H1 (cell line): Measurements from ENCODE around the gene DNAJC7. TPM values are rescaled to one million over a fixed set of nuclear protein-coding genes. Genes with fewer than 3 reads are reported as not detected.

Source experiments
- CTCF ChIA-PET: fragments of 300-600 bp; sonication (Branson Sonifier 250); formaldehyde crosslinking; loops from one replicate; lab custom pipeline; 2021; ENCODE audit not compliant: partially characterized antibody; lab: Charles Lee
- POLR2A ChIA-PET: fragments of 300-600 bp; sonication (Branson Sonifier 250); formaldehyde crosslinking; loops from one replicate; lab custom pipeline; 2021; ENCODE audit warnings: inconsistent platforms; ENCODE audit not compliant: partially characterized antibody; lab: Charles Lee
- DNase-seq, 2 experiments: peaks; one replicate each; pipeline versions ENCODE4 v3.0.0 to v3.0.0-alpha.2; 2010 to 2022; ENCODE audit warnings: low spot score in 2 of 2, low read depth in 1 of 2, mixed read lengths in 1 of 2
- FAIRE-seq: peaks from 2 replicates; lab custom pipeline; 2011; peaks lifted over from hg19 to GRCh38; lab: Jason Lieb, UNC
- H2AFZ ChIP-seq: 2 replicates; pipeline ENCODE4 v1.8.1; 2012; ENCODE audit warnings: low read length, inconsistent platforms
- H2AK5ac ChIP-seq: 2 replicates; pipeline ENCODE4 v1.6.1; 2013; ENCODE audit warnings: low read depth, low read length
- H2BK120ac ChIP-seq: replicated peaks from 2 replicates; pipeline ENCODE3; 2013; ENCODE audit warnings: low read depth, low read length, inconsistent platforms
- H2BK12ac ChIP-seq: 2 replicates; pipeline ENCODE4 v1.6.1; 2013; ENCODE audit warnings: low read depth, low read length
- H2BK15ac ChIP-seq: 2 replicates; pipeline ENCODE4 v1.6.1; 2013; ENCODE audit warnings: low read length
- H2BK20ac ChIP-seq: 2 replicates; pipeline ENCODE4 v1.6.1; 2013; ENCODE audit warnings: low read length
- H2BK5ac ChIP-seq: 2 replicates; pipeline ENCODE4 v1.6.1; 2013; ENCODE audit warnings: low read depth, low read length
- H3K14ac ChIP-seq: 2 replicates; pipeline ENCODE4 v1.6.1; 2013; ENCODE audit warnings: inconsistent platforms; ENCODE audit not compliant: insufficient read length
- H3K18ac ChIP-seq: 2 replicates; pipeline ENCODE4 v1.6.1; 2013; ENCODE audit warnings: low read length; ENCODE audit errors: extremely low read depth
- H3K23ac ChIP-seq: 2 replicates; pipeline ENCODE4 v1.6.1; 2013; ENCODE audit warnings: inconsistent platforms; ENCODE audit not compliant: insufficient read length
- H3K23me2 ChIP-seq: 2 replicates; pipeline ENCODE4 v1.6.1; 2013; ENCODE audit warnings: low read depth, low read length
- H3K27ac ChIP-seq: 2 replicates; pipeline ENCODE4 v1.6.1; 2011; ENCODE audit warnings: low read depth, low read length, inconsistent platforms
- H3K27me3 ChIP-seq, 4 experiments: replicated peaks in 1 of 4; 1 replicate in 1 of 4; 2 replicates in 3 of 4; pipeline versions ENCODE4 v1.6.1 to v1.8.1; 2011 to 2013; ENCODE audit warnings: low read length in 3 of 4, mild to moderate bottlenecking in 3 of 4, inconsistent platforms in 2 of 4, mixed read lengths in 2 of 4, moderate library complexity in 1 of 4; ENCODE audit not compliant: control insufficient read depth in 3 of 4, insufficient read depth in 3 of 4; ENCODE audit errors: extremely low read depth in 1 of 4
- H3K36me3 ChIP-seq, 4 experiments: 2 replicates each; pipeline versions ENCODE4 v1.6.1 to v1.8.1; 2011 to 2013; ENCODE audit warnings: mild to moderate bottlenecking in 4 of 4, low read length in 3 of 4, moderate library complexity in 2 of 4, control low read depth in 1 of 4, inconsistent platforms in 1 of 4; ENCODE audit not compliant: insufficient read depth in 4 of 4, control insufficient read depth in 2 of 4
- H3K4ac ChIP-seq: replicated peaks from 2 replicates; pipeline ENCODE3; 2013; ENCODE audit warnings: low read length, low read depth, mixed read lengths, inconsistent platforms; ENCODE audit not compliant: insufficient read length
- H3K4me1 ChIP-seq, 4 experiments: replicated peaks in 1 of 4; 1 replicate in 1 of 4; 2 replicates in 3 of 4; pipeline versions ENCODE4 v1.6.1 to v1.8.1; 2011 to 2013; ENCODE audit warnings: low read length in 3 of 4, inconsistent platforms in 2 of 4, mixed read lengths in 1 of 4; ENCODE audit not compliant: insufficient read depth in 4 of 4, control insufficient read depth in 3 of 4
- H3K4me2 ChIP-seq, 2 experiments: 2 replicates each; pipeline versions ENCODE4 v1.6.1 to v1.8.1; 2011 to 2013; ENCODE audit warnings: low read depth in 2 of 2, low read length in 2 of 2, control low read depth in 1 of 2, inconsistent platforms in 1 of 2, mild to moderate bottlenecking in 1 of 2; ENCODE audit not compliant: insufficient read depth in 1 of 2
- H3K4me3 ChIP-seq, 4 experiments: fragments of 200-600, 300-600 bp in 1 of 4; sonication (generic), shearing (Covaris generic), sonication (Bioruptor Twin) in 1 of 4; 2 replicates each; pipeline versions ENCODE4 v1.5.1 to v1.8.1; 2011 to 2016; ENCODE audit warnings: low read length in 4 of 4, low read depth in 3 of 4, control low read depth in 2 of 4, inconsistent platforms in 2 of 4, mild to moderate bottlenecking in 2 of 4, mixed read lengths in 1 of 4, moderate library complexity in 1 of 4; ENCODE audit not compliant: insufficient read depth in 2 of 4; ENCODE audit errors: extremely low read depth in 1 of 4
- H3K56ac ChIP-seq: replicated peaks from 2 replicates; pipeline ENCODE3; 2013; ENCODE audit warnings: low read depth, mild to moderate bottlenecking, mixed read lengths, low read length, inconsistent platforms; ENCODE audit not compliant: insufficient read length
- H3K79me1 ChIP-seq: 2 replicates; pipeline ENCODE4 v1.6.1; 2013; ENCODE audit warnings: low read depth, low read length, control low read depth
- H3K79me2 ChIP-seq, 2 experiments: 2 replicates each; pipeline versions ENCODE4 v1.6.1 to v1.8.1; 2012 to 2013; ENCODE audit warnings: low read length in 2 of 2, mild to moderate bottlenecking in 2 of 2, inconsistent platforms in 1 of 2; ENCODE audit not compliant: insufficient read depth in 2 of 2, control insufficient read depth in 1 of 2
- H3K9ac ChIP-seq, 4 experiments: replicated peaks in 1 of 4; 1 replicate in 1 of 4; 2 replicates in 3 of 4; pipeline versions ENCODE4 v1.6.1 to v1.8.1; 2011 to 2013; ENCODE audit warnings: low read depth in 3 of 4, low read length in 3 of 4, control low read depth in 2 of 4, mild to moderate bottlenecking in 2 of 4, moderate library complexity in 2 of 4, inconsistent platforms in 1 of 4; ENCODE audit errors: extremely low read depth in 1 of 4
- H3K9me3 ChIP-seq, 2 experiments: 2 replicates each; pipeline versions ENCODE4 v1.6.1 to v1.8.1; 2012 to 2013; ENCODE audit warnings: mild to moderate bottlenecking in 2 of 2, moderate library complexity in 2 of 2, control low read depth in 1 of 2, inconsistent platforms in 1 of 2, low read depth in 1 of 2, low read length in 1 of 2, mixed read lengths in 1 of 2; ENCODE audit not compliant: insufficient read depth in 2 of 2
- H4K20me1 ChIP-seq, 2 experiments: replicated peaks in 1 of 2; 2 replicates each; pipeline versions ENCODE3 to v1.8.1; 2011 to 2013; ENCODE audit warnings: inconsistent platforms in 2 of 2, low read length in 2 of 2, mild to moderate bottlenecking in 1 of 2; ENCODE audit not compliant: insufficient read depth in 2 of 2, control insufficient read depth in 1 of 2
- H4K5ac ChIP-seq: 2 replicates; pipeline ENCODE4 v1.6.1; 2013; ENCODE audit warnings: low read length, low read depth, mixed read lengths, inconsistent platforms; ENCODE audit not compliant: insufficient read length
- H4K8ac ChIP-seq: 2 replicates; pipeline ENCODE4 v1.8.0; 2013; ENCODE audit warnings: mild to moderate bottlenecking, moderate library complexity, low read length, inconsistent platforms; ENCODE audit not compliant: insufficient read depth; ENCODE audit errors: extremely low read depth
- H4K91ac ChIP-seq: replicated peaks from 2 replicates; pipeline ENCODE3; 2013; ENCODE audit warnings: low read length, mixed read lengths, inconsistent platforms; ENCODE audit not compliant: insufficient read length
- ATF2 ChIP-seq: IDR thresholded peaks from 2 replicates; pipeline ENCODE4 v1.6.1; 2012; ENCODE audit warnings: low read length, inconsistent platforms
- BACH1 ChIP-seq: IDR thresholded peaks from 2 replicates; pipeline ENCODE4 v1.6.1; 2012; ENCODE audit warnings: low read length, improper control_type of control experiment
- BRCA1 ChIP-seq: IDR thresholded peaks from 2 replicates; pipeline ENCODE4 v1.6.1; 2012; ENCODE audit warnings: low read depth, low read length, improper control_type of control experiment
- CHD2 ChIP-seq: IDR thresholded peaks from 2 replicates; pipeline ENCODE4 v1.6.1; 2012; ENCODE audit warnings: low read length, improper control_type of control experiment
- KDM1A ChIP-seq: fragments of 200-600, 300-600 bp; sonication (generic); IDR thresholded peaks from 2 replicates; pipeline ENCODE4 v1.7.1; 2016; ENCODE audit warnings: mild to moderate bottlenecking, low read length, borderline replicate concordance
- KDM5A ChIP-seq: fragments of 200-600 bp; IDR thresholded peaks from 2 replicates; pipeline ENCODE4 v1.7.1; 2012; ENCODE audit warnings: mild to moderate bottlenecking, low read length, inconsistent platforms, mixed read lengths
- POLR2AphosphoS5 ChIP-seq: IDR thresholded peaks from 2 replicates; pipeline ENCODE4 v1.6.1; 2011; ENCODE audit warnings: low read depth, low read length
- RBBP5 ChIP-seq: IDR thresholded peaks from 2 replicates; pipeline ENCODE4 v1.7.1; 2012; ENCODE audit warnings: low read depth, mild to moderate bottlenecking, inconsistent platforms, low read length, moderate library complexity, borderline replicate concordance
- RXRA ChIP-seq: IDR thresholded peaks from 2 replicates; pipeline ENCODE4 v1.6.1; 2011; ENCODE audit warnings: low read depth, mild to moderate bottlenecking, low read length, moderate library complexity; ENCODE audit not compliant: insufficient read depth
- SP2 ChIP-seq: IDR thresholded peaks from 2 replicates; pipeline ENCODE4 v1.6.1; 2012; ENCODE audit warnings: mild to moderate bottlenecking, low read length, inconsistent platforms
- SUZ12 ChIP-seq: fragments of 200-600 bp; sonication (generic); IDR thresholded peaks from 2 replicates; pipeline ENCODE4 v1.6.1; 2012; ENCODE audit warnings: mild to moderate bottlenecking, inconsistent platforms, low read length, moderate library complexity, mixed read lengths
- TCF12 ChIP-seq: IDR thresholded peaks from 2 replicates; pipeline ENCODE4 v1.6.1; 2011; ENCODE audit warnings: low read depth, mild to moderate bottlenecking, low read length
- WGBS, 2 experiments: shearing (Covaris generic) in 1 of 2; methylation state at CpG; one replicate each; pipeline versions ENCODE4 v1.1.6 to v1.1.7; 2013 to 2015; ENCODE audit warnings: low lambda C conversion rate in 2 of 2, mixed read lengths in 2 of 2, inconsistent platforms in 1 of 2, low coverage in 1 of 2, missing lambda C conversion rate in 1 of 2; ENCODE audit not compliant: insufficient replicate concordance in 2 of 2, insufficient coverage in 1 of 2, insufficient read length in 1 of 2; ENCODE audit errors: extremely low coverage in 1 of 2, missing lambda C conversion rate in 1 of 2; 5-methylcytosine and 5-hydroxymethylcytosine counted together
- polyA plus RNA-seq, 7 experiments: library from polyadenylated mRNA; depleted of rRNA in 3 of 7; stranded (reverse) in 5 of 7; unstranded in 2 of 7; fragments of >200 nt in 5 of 7; fragments of 200-250 nt in 2 of 7; gene quantifications; 1 replicate in 5 of 7; 2 replicates in 1 of 7; 4 replicates in 1 of 7; pipeline versions ENCODE4 v1.2.1 to v1.2.3, GENCODE V29; 2011 to 2013; ENCODE audit warnings: missing spikeins in 2 of 7, mixed read lengths in 2 of 7
- total RNA-seq: library from RNA; stranded (reverse); fragmentation: NEBNext Ultra II Directional; extraction: Animal tissue kit (Norgen Biotek cat#: 25700); gene quantifications from 2 replicates; pipeline ENCODE4 v1.2.1, GENCODE V29; 2021

The DNAJC7 gene
- total and polyA plus RNA-seq, 2 of the 8 experiments (the other 6 are each of a cell fraction or from before 2014, with no cell fraction given), result 31.0 to 148 TPM

DNA sequence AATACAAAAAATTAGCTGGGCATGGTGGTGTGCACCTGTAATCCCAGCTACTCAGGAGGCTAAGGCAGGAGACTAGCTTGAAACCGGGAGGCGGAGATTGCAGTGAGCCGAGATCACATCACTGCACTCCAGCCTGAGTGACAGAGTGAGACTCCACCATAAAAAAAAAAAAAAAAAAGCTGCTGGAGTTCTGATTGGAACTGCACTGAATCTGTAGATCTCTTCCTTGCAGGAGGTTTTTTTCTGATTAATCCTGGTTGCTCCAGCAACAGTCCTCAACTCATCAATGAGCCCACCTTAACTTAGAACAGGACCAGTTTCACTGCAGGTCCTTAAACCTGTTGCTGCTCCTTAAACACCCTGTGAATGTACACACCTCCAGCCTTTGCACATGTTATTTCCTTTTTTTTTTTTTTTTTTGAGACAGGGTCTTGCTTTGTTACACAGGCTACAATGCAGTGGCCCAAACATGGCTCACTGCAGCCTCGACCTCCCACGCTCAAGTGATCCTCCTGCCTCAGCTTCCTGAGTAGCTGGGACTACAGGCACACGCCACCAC, 88.5 kb downstream of the DNAJC7 start:
- 82% methylated on average over 6 of the region's 6 CpGs; no CpG with 5 or more reads in 1 of the 2 experiments for WGBS, 2 experiments
- CTCF ChIA-PET, result interaction anchor here (0.9 to 5.2 kb wide), 8 partner anchors 8 to 34 kb away, joined by 3 to 35 read pairs (median 5); partner anchors contain the start of gene ACLY
- no peak for TF ChIP-seq SP2
- no peak for TF ChIP-seq RBBP5
- no peak for TF ChIP-seq KDM5A
- TF ChIP-seq BRCA1, result no peak
- no peak for TF ChIP-seq RXRA
- no peak for TF ChIP-seq KDM1A
- no peak for TF ChIP-seq POLR2AphosphoS5
- no peak for TF ChIP-seq BACH1
- no peak for TF ChIP-seq TCF12
- no peak for TF ChIP-seq SUZ12
- no peak for TF ChIP-seq CHD2
- TF ChIP-seq ATF2, result no peak

More for the DNA sequence above, 88.5 kb downstream of the DNAJC7 start:
- Histone ChIP-seq H3K4me2 (peak overlapping the region in 1 of 2 experiments; percentile 92; a peak in 2 of 4 replicates), H3K27me3 (no peaks in the 10 kb centered on the region), H3K9me3 (no peaks in the 10 kb centered on the region), H3K23me2 (peaks cover 4% of the 10 kb centered on the region; the same call in 1 of the 2 replicates), H3K4ac (no peak overlapping the region), H2BK120ac (no peak overlapping the region), H3K79me1 (no peaks in the 10 kb centered on the region; the same call in 1 of the 2 replicates), H2BK5ac (no peak overlapping the region), H3K4me3 (0 out of 8 replicates have a peak overlapping the region, but pooled peaks of 1 of the 4 experiments have one; percentile 72), H2BK12ac (no peak overlapping the region), H2BK15ac (no peak overlapping the region), H3K18ac (no peak overlapping the region), H3K14ac (no peak overlapping the region), H3K36me3 (no peaks in the 10 kb centered on the region), H2AFZ (no peak overlapping the region), H3K56ac (no peak overlapping the region), H3K27ac (no peak overlapping the region), H3K23ac (no peak overlapping the region), H2AK5ac (no peak overlapping the region), H4K91ac (no peak overlapping the region), H3K79me2 (no peaks in the 10 kb centered on the region), H4K20me1 (no peaks in the 10 kb centered on the region), H3K4me1 (peaks cover 0 to 4% (median 2%) of the 10 kb centered on the region in 4 experiments; a peak in 2 of 7 replicates), H3K9ac (no peak overlapping the region), H4K5ac (no peak overlapping the region), H2BK20ac (no peak overlapping the region), H4K8ac (no peak overlapping the region)
- FAIRE-seq (no peak), DNase-seq (no peak)
- POLR2A ChIA-PET, result interaction anchor here (0.7 to 6.8 kb wide), 5 partner anchors 12 to 398 kb away, joined by 4 to 64 read pairs (median 15); partner anchors contain the start of genes ACLY, CNP and DNAJC7
